Activated CD8-positive, alpha-beta memory T cell treated with anti-CD3 and anti-CD28 coated beads, Interleukin-2, amount 10 ng/mL, durations not matched to agents 7 days and 5 days (primary cell): ENCODE results near the gene RUNX2. TPM values are rescaled to one million over a fixed set of nuclear protein-coding genes. Genes with fewer than 3 reads are reported as not detected.

Experiments
- ATAC-seq: fragments of 150-1000 bp; cut with Tn5 transposase; one replicate; pipeline ENCODE4 v1.10.0; 2021; ENCODE audit warnings: moderate library complexity
- CTCF ChIA-PET: fragments of 350-600 bp; sonication (Branson Sonifier 250); formaldehyde crosslinking; loops from one replicate; lab custom pipeline; 2021; ENCODE audit warnings: antibody characterized with exemption; lab: Charles Lee
- DNase-seq: peaks from one replicate; pipeline ENCODE4 v3.0.0-alpha.2; 2020
- H3K27ac Mint-ChIP-seq: one replicate; pipeline ENCODE4 v1.8.0; 2021; ENCODE audit warnings: mild to moderate bottlenecking, mixed read lengths
- H3K27me3 Mint-ChIP-seq: one replicate; pipeline ENCODE4 v1.8.0; 2021; ENCODE audit warnings: mixed read lengths
- H3K36me3 Mint-ChIP-seq: one replicate; pipeline ENCODE4 v1.8.0; 2021; ENCODE audit warnings: mild to moderate bottlenecking, mixed read lengths
- H3K4me1 Mint-ChIP-seq: one replicate; pipeline ENCODE4 v1.8.0; 2021; ENCODE audit warnings: mixed read lengths
- H3K4me3 Mint-ChIP-seq: one replicate; pipeline ENCODE4 v1.8.0; 2021; ENCODE audit warnings: mild to moderate bottlenecking, moderate library complexity, mixed read lengths
- H3K9me3 Mint-ChIP-seq: one replicate; pipeline ENCODE4 v1.8.0; 2022; ENCODE audit warnings: low read depth, mixed read lengths
- total RNA-seq, 2 experiments: library from RNA; stranded (reverse); gene quantifications; one replicate each; pipeline ENCODE4 v1.2.3, GENCODE V29; 2021

RUNX2 gene
- total RNA-seq, 2 experiments from 2014 or later: 9.3 to 19.9 TPM

- H3K9me3 Mint-ChIP-seq: no peaks in the 10 kb centered on the region
- no peak overlapping the region for H3K4me3 Mint-ChIP-seq
- peaks cover 6% of the 10 kb centered on the region for H3K4me1 Mint-ChIP-seq
- DNase-seq: no peak
- ATAC-seq: no peak
- no peaks in the 10 kb centered on the region for H3K27me3 Mint-ChIP-seq
- CTCF ChIA-PET: interaction anchor here (1.2 kb wide), 1 partner anchor 896 kb away, joined by 4 read pairs; no protein-coding TSS in a partner anchor
- H3K27ac Mint-ChIP-seq: no peak overlapping the region
- H3K36me3 Mint-ChIP-seq: peaks cover 11% of the 10 kb centered on the region
Measured at GRCh38 chr6:45366534-45366933, 38.4 kb downstream of the RUNX2 start.

- no peak for DNase-seq
- H3K27ac Mint-ChIP-seq: no peak overlapping the region
- no peaks in the 10 kb centered on the region for H3K9me3 Mint-ChIP-seq
- H3K27me3 Mint-ChIP-seq: no peaks in the 10 kb centered on the region
- ATAC-seq: no peak
- CTCF ChIA-PET: interaction anchor here (0.6 kb wide), 1 partner anchor 36 kb away, joined by 4 read pairs; no protein-coding TSS in a partner anchor
- peaks cover 11% of the 10 kb centered on the region for H3K4me1 Mint-ChIP-seq
- H3K36me3 Mint-ChIP-seq: peaks cover 8% of the 10 kb centered on the region
- no peak overlapping the region for H3K4me3 Mint-ChIP-seq
Measured at GRCh38 chr6:45367999-45368398, 39.9 kb downstream of the RUNX2 start.

- no peak overlapping the region for H3K27ac Mint-ChIP-seq
- H3K4me3 Mint-ChIP-seq: no peak overlapping the region
- CTCF ChIA-PET: interaction anchor here (0.5 to 1.8 kb wide), 2 partner anchors 369 to 894 kb away, joined by 3 to 5 read pairs; no protein-coding TSS in a partner anchor
- DNase-seq (no peak), ATAC-seq (no peak)
- no peaks in the 10 kb centered on the region for H3K9me3 Mint-ChIP-seq
- peaks cover 11% of the 10 kb centered on the region for H3K4me1 Mint-ChIP-seq
- no peaks in the 10 kb centered on the region for H3K27me3 Mint-ChIP-seq
- peaks cover 8% of the 10 kb centered on the region for H3K36me3 Mint-ChIP-seq
Measured at GRCh38 chr6:45369870-45370269, 41.7 kb downstream of the RUNX2 start.

- H3K27me3 Mint-ChIP-seq: no peaks in the 10 kb centered on the region
- CTCF ChIA-PET: no interaction called here
- H3K9me3 Mint-ChIP-seq: no peaks in the 10 kb centered on the region
- no peak overlapping the region for H3K27ac Mint-ChIP-seq
- peaks cover 22% of the 10 kb centered on the region for H3K4me1 Mint-ChIP-seq
- no peak overlapping the region for H3K4me3 Mint-ChIP-seq
- peaks cover 3% of the 10 kb centered on the region for H3K36me3 Mint-ChIP-seq
- ATAC-seq: no peak
- no peak for DNase-seq
Measured at GRCh38 chr6:45371924-45372573, 43.9 kb downstream of the RUNX2 start.

- CTCF ChIA-PET: interaction anchor here (0.9 kb wide), 1 partner anchor 720 kb away, joined by 3 read pairs; no protein-coding TSS in a partner anchor
- ATAC-seq (no peak), DNase-seq (no peak)
- Mint-ChIP-seq H3K4me3 (no peak overlapping the region), H3K27me3 (no peaks in the 10 kb centered on the region), H3K27ac (no peak overlapping the region), H3K4me1 (peaks cover 20% of the 10 kb centered on the region), H3K36me3 (no peaks in the 10 kb centered on the region), H3K9me3 (no peaks in the 10 kb centered on the region)
Measured at GRCh38 chr6:45375449-45375848, 47.3 kb downstream of the RUNX2 start.

GRCh38 chr6:45376310-45377042 is 48.3 kb downstream of the RUNX2 start:
- H3K27ac Mint-ChIP-seq: peak overlapping the region; percentile 99
- H3K4me1 Mint-ChIP-seq: peaks cover 20% of the 10 kb centered on the region
- no peaks in the 10 kb centered on the region for H3K36me3 Mint-ChIP-seq
- peak overlapping the region; percentile 98 for H3K4me3 Mint-ChIP-seq
- no peaks in the 10 kb centered on the region for H3K27me3 Mint-ChIP-seq
- no peaks in the 10 kb centered on the region for H3K9me3 Mint-ChIP-seq
- DNase-seq: no peak
- ATAC-seq: no peak
- CTCF ChIA-PET: interaction anchor here (0.5 to 2.7 kb wide), 5 partner anchors 31 to 721 kb away, joined by 3 to 14 read pairs (median 3); no protein-coding TSS in a partner anchor

- Mint-ChIP-seq H3K27me3 (no peaks in the 10 kb centered on the region), H3K27ac (peak overlapping the region; percentile 99)
- CTCF ChIA-PET: interaction anchor here (0.5 to 2.7 kb wide), 6 partner anchors 32 to 545 kb away, joined by 3 to 14 read pairs (median 4); no protein-coding TSS in a partner anchor
Measured at GRCh38 chr6:45377043-45377553, 49.0 kb downstream of the RUNX2 start.

GRCh38 chr6:45377554-45378333 is 49.6 kb downstream of the RUNX2 start, which contains the start of gene SUPT3H:
SUPT3H (minus strand) TSS chr6:45377934.
- Mint-ChIP-seq H3K9me3 (no peaks in the 10 kb centered on the region), H3K27me3 (no peaks in the 10 kb centered on the region), H3K36me3 (peaks cover under 1% of the 10 kb centered on the region), H3K27ac (peak within 1 kb of the TSS; percentile 99), H3K4me1 (peaks cover 15% of the 10 kb centered on the region), H3K4me3 (peak within 1 kb of the TSS; percentile 98)
- ATAC-seq (peak; percentile 90), DNase-seq (peak; percentile 93)
- CTCF ChIA-PET: interaction anchor here (0.7 to 2.7 kb wide), 11 partner anchors 33 to 908 kb away, joined by 3 to 14 read pairs (median 3); no protein-coding TSS in a partner anchor

More at GRCh38 chr6:45377043-45377553, 49.0 kb downstream of the RUNX2 start:
- H3K4me1 Mint-ChIP-seq: peaks cover 18% of the 10 kb centered on the region
- H3K4me3 Mint-ChIP-seq: peak overlapping the region; percentile 98
- H3K36me3 Mint-ChIP-seq: no peaks in the 10 kb centered on the region
- DNase-seq: peak; percentile 91
- no peak for ATAC-seq
- H3K9me3 Mint-ChIP-seq: no peaks in the 10 kb centered on the region

- no peaks in the 10 kb centered on the region for H3K9me3 Mint-ChIP-seq
- CTCF ChIA-PET: interaction anchor here (0.7 to 2.7 kb wide), 10 partner anchors 42 to 909 kb away, joined by 3 to 14 read pairs (median 4); no protein-coding TSS in a partner anchor
- peak overlapping the region; percentile 99 for H3K27ac Mint-ChIP-seq
- H3K4me1 Mint-ChIP-seq: peaks cover 15% of the 10 kb centered on the region
- H3K4me3 Mint-ChIP-seq: peak overlapping the region; percentile 98
- H3K36me3 Mint-ChIP-seq: peaks cover 1% of the 10 kb centered on the region
- ATAC-seq (peak; percentile 24), DNase-seq (no peak)
- no peaks in the 10 kb centered on the region for H3K27me3 Mint-ChIP-seq
Measured at GRCh38 chr6:45378334-45378926, 50.3 kb downstream of the RUNX2 start.

- Mint-ChIP-seq H3K36me3 (peaks cover 1% of the 10 kb centered on the region), H3K9me3 (no peaks in the 10 kb centered on the region), H3K27ac (no peak overlapping the region), H3K4me3 (no peak overlapping the region), H3K27me3 (no peaks in the 10 kb centered on the region), H3K4me1 (peaks cover 4% of the 10 kb centered on the region)
- no peak for DNase-seq
- CTCF ChIA-PET: no interaction called here
- ATAC-seq: no peak
Measured at GRCh38 chr6:45382391-45382790, 54.3 kb downstream of the RUNX2 start.

- H3K4me1 Mint-ChIP-seq: no peaks in the 10 kb centered on the region
- no peak overlapping the region for H3K27ac Mint-ChIP-seq
- DNase-seq (no peak), ATAC-seq (no peak)
- CTCF ChIA-PET: no interaction called here
- H3K36me3 Mint-ChIP-seq: peaks cover 5% of the 10 kb centered on the region
- H3K27me3 Mint-ChIP-seq: peaks cover 3% of the 10 kb centered on the region
- no peak overlapping the region for H3K4me3 Mint-ChIP-seq
- no peaks in the 10 kb centered on the region for H3K9me3 Mint-ChIP-seq
Measured at GRCh38 chr6:45386501-45386900, 58.4 kb downstream of the RUNX2 start.

GRCh38 chr6:45387236-45387635 is 59.1 kb downstream of the RUNX2 start:
- DNase-seq: no peak
- H3K4me3 Mint-ChIP-seq: no peak overlapping the region
- no peaks in the 10 kb centered on the region for H3K9me3 Mint-ChIP-seq
- CTCF ChIA-PET: no interaction called here
- no peak for ATAC-seq
- no peak overlapping the region for H3K27ac Mint-ChIP-seq
- H3K27me3 Mint-ChIP-seq: peaks cover 3% of the 10 kb centered on the region
- H3K4me1 Mint-ChIP-seq: no peaks in the 10 kb centered on the region
- H3K36me3 Mint-ChIP-seq: peaks cover 7% of the 10 kb centered on the region
